GM23338 (cell line): ENCODE measurements around the gene RANGRF. TPM values are rescaled to one million over a fixed set of nuclear protein-coding genes. Genes with fewer than 3 reads are reported as not detected.
A peak's percentile ranks its signal among the peaks of the same experiment; 100 is the strongest.

Experiments
- ATAC-seq: fragments of 200-7000 bp; cut with Tn5 transposase; 3 replicates; pipeline ENCODE4 v1.9.1; 2020
- DNase-seq: peaks from one replicate; pipeline ENCODE4 v3.0.0-alpha.2; 2015; ENCODE audit warnings: low spot score
- H2AFZ ChIP-seq: fragments of 200-600 bp; sonication (generic); 2 replicates; pipeline ENCODE4 v1.8.0; 2016; ENCODE audit warnings: antibody characterized with exemption, mild to moderate bottlenecking, moderate library complexity
- H3F3A ChIP-seq: fragments of 200-600 bp; sonication (generic); replicated peaks from 2 replicates; pipeline ENCODE4 v1.8.0; 2017; ENCODE audit warnings: antibody characterized with exemption, mixed run types, low read depth
- H3K27ac ChIP-seq: fragments of 200-600 bp; sonication (generic); 2 replicates; pipeline ENCODE4 v1.6.1; 2016; ENCODE audit warnings: low read depth
- H3K27me3 ChIP-seq: fragments of 200-600 bp; sonication (generic); 2 replicates; pipeline ENCODE4 v1.8.0; 2016; ENCODE audit warnings: mild to moderate bottlenecking, mixed run types, moderate library complexity; ENCODE audit not compliant: insufficient read depth
- H3K36me3 ChIP-seq: fragments of 200-600 bp; sonication (generic); 2 replicates; pipeline ENCODE4 v1.8.0; 2016; ENCODE audit warnings: mild to moderate bottlenecking; ENCODE audit not compliant: insufficient read depth
- H3K4me1 ChIP-seq: fragments of 200-600 bp; sonication (generic); 2 replicates; pipeline ENCODE4 v1.8.0; 2016; ENCODE audit warnings: mild to moderate bottlenecking, moderate library complexity; ENCODE audit not compliant: insufficient read depth
- H3K4me2 ChIP-seq: fragments of 200-600 bp; sonication (generic); 2 replicates; pipeline ENCODE4 v1.7.1; 2017; ENCODE audit warnings: mixed run types
- H3K4me3 ChIP-seq: fragments of 200-600 bp; sonication (generic); 2 replicates; pipeline ENCODE4 v1.6.1; 2016; ENCODE audit warnings: mixed run types
- H3K79me2 ChIP-seq: fragments of 200-600 bp; sonication (generic); replicated peaks from 2 replicates; pipeline ENCODE4 v1.8.0; 2017; ENCODE audit warnings: mild to moderate bottlenecking; ENCODE audit not compliant: insufficient read depth
- H3K9me2 ChIP-seq: fragments of 200-600 bp; sonication (generic); 2 replicates; pipeline ENCODE4 v1.8.0; 2017; ENCODE audit not compliant: insufficient read depth
- H4K20me1 ChIP-seq: fragments of 200-600 bp; sonication (generic); replicated peaks from 2 replicates; pipeline ENCODE4 v1.8.0; 2017; ENCODE audit warnings: mild to moderate bottlenecking; ENCODE audit not compliant: insufficient read depth
- H3K27ac Mint-ChIP-seq: 2 replicates; pipeline ENCODE4 v1.8.0; 2020; ENCODE audit warnings: inconsistent platforms, mild to moderate bottlenecking, moderate library complexity, mixed read lengths
- H3K27me3 Mint-ChIP-seq: 3 replicates; pipeline ENCODE4 v1.8.0; 2022; ENCODE audit warnings: low read depth, mild to moderate bottlenecking, moderate library complexity, mixed read lengths, inconsistent platforms; ENCODE audit not compliant: insufficient read depth, poor library complexity
- H3K36me3 Mint-ChIP-seq: 3 replicates; pipeline ENCODE4 v1.8.0; 2021; ENCODE audit warnings: low read depth, mild to moderate bottlenecking, inconsistent platforms, moderate library complexity, mixed read lengths
- H3K4me1 Mint-ChIP-seq: 3 replicates; pipeline ENCODE4 v1.8.0; 2020; ENCODE audit warnings: mild to moderate bottlenecking, inconsistent platforms, mixed read lengths
- H3K4me3 Mint-ChIP-seq: 3 replicates; pipeline ENCODE4 v1.8.0; 2021; ENCODE audit warnings: moderate library complexity, mild to moderate bottlenecking, inconsistent platforms, mixed read lengths
- H3K9me3 Mint-ChIP-seq: 3 replicates; pipeline ENCODE4 v1.8.0; 2020; ENCODE audit warnings: moderate library complexity, mild to moderate bottlenecking, inconsistent platforms, mixed read lengths
- CREB1 ChIP-seq: fragments of 250-450 bp; sonication (Bioruptor Pico); IDR thresholded peaks from 2 replicates; pipeline ENCODE4 v1.5.0; 2020; ENCODE audit warnings: low read depth, mild to moderate bottlenecking, moderate library complexity
- EZH2 ChIP-seq: fragments of 200-600 bp; sonication (generic); IDR thresholded peaks from one replicate; pipeline ENCODE4 v1.8.0; 2017; ENCODE audit warnings: antibody characterized with exemption, mild to moderate bottlenecking, low read depth; ENCODE audit not compliant: unreplicated experiment
- EZH2phosphoT487 ChIP-seq: fragments of 200-600 bp; sonication (generic); IDR thresholded peaks from one replicate; pipeline ENCODE4 v1.8.1; 2018; ENCODE audit warnings: antibody characterized with exemption; ENCODE audit not compliant: unreplicated experiment
- JUNB ChIP-seq: IDR thresholded peaks from one replicate; pipeline ENCODE4 v1.6.1; 2016; ENCODE audit warnings: antibody characterized with exemption; ENCODE audit not compliant: unreplicated experiment
- NANOG ChIP-seq: IDR thresholded peaks from 2 replicates; pipeline ENCODE4 v1.6.1; 2016; ENCODE audit warnings: antibody characterized with exemption, borderline replicate concordance
- POLR2AphosphoS5 ChIP-seq: IDR thresholded peaks from 2 replicates; pipeline ENCODE4 v1.6.1; 2016; ENCODE audit warnings: antibody characterized with exemption, low read depth
- STAT1 ChIP-seq: IDR thresholded peaks from one replicate; pipeline ENCODE4 v1.6.1; 2016; ENCODE audit warnings: antibody characterized with exemption; ENCODE audit not compliant: unreplicated experiment
- ZNF114 ChIP-seq: fragments of 250-450 bp; sonication (Bioruptor Pico); IDR thresholded peaks from 2 replicates; pipeline ENCODE4 v1.5.0; 2020; ENCODE audit warnings: mild to moderate bottlenecking, moderate library complexity
- ZNF331 ChIP-seq: fragments of 250-450 bp; sonication (Bioruptor Pico); IDR thresholded peaks from 2 replicates; pipeline ENCODE4 v1.5.0; 2020; ENCODE audit warnings: low read depth, mild to moderate bottlenecking, moderate library complexity
- polyA plus RNA-seq: library from polyadenylated mRNA; unstranded; fragments of >200 nt; fragmentation: Nextera tagmentation; extraction: Ambion mirVana; gene quantifications from 2 replicates; pipeline ENCODE4 v1.2.1, GENCODE V29; 2016
- total RNA-seq: library from RNA; depleted of rRNA; stranded (reverse); fragments of >200 nt; shearing (Covaris generic); gene quantifications from 2 replicates; pipeline ENCODE4 v1.2.3, GENCODE V29; 2014
- TF ChIP-seq, protein P1 (sequence below): IDR thresholded peaks from 2 replicates; pipeline ENCODE4 v1.6.1; 2016; ENCODE audit warnings: antibody characterized with exemption
- TF ChIP-seq, protein P2 (sequence below): IDR thresholded peaks from one replicate; pipeline ENCODE4 v1.6.1; 2018; ENCODE audit warnings: antibody characterized with exemption; ENCODE audit not compliant: unreplicated experiment
- TF ChIP-seq, protein P3 (sequence below): fragments of 250-450 bp; sonication (Bioruptor Pico); IDR thresholded peaks from 2 replicates; pipeline ENCODE4 v1.5.0; 2020; ENCODE audit warnings: mild to moderate bottlenecking, moderate library complexity
- TF ChIP-seq, protein P4 (sequence below), 2 experiments: fragments of 200-600 bp in 1 of 2; sonication (generic) in 1 of 2; conservative IDR thresholded peaks; 2 replicates each; pipeline versions ENCODE4 v1.5.1 to v1.6.1; 2016 to 2017; ENCODE audit warnings: antibody characterized with exemption in 2 of 2, low read depth in 2 of 2, mild to moderate bottlenecking in 2 of 2, moderate library complexity in 1 of 2

RANGRF gene
- total and polyA plus RNA-seq, 2 experiments from 2014 or later = 11.2 to 52.4 TPM

- H3K4me1 Mint-ChIP-seq = peaks cover 22% of the 10 kb centered on the region
- DNase-seq = no peak
- Histone ChIP-seq H2AFZ (peak within 1 kb of the TSS; percentile 66), H3K27me3 (no peaks in the 10 kb centered on the region), H3K4me2 (no peak within 1 kb of the TSS), H3K79me2 (no peaks in the 10 kb centered on the region), H3K27ac (no peak within 1 kb of the TSS), H3K4me1 (peaks cover 19% of the 10 kb centered on the region; the same call in 1 of the 2 replicates), H4K20me1 (no peaks in the 10 kb centered on the region), H3F3A (no peaks in the 10 kb centered on the region), H3K4me3 (no peak within 1 kb of the TSS), H3K36me3 (no peaks in the 10 kb centered on the region), H3K9me2 (no peaks in the 10 kb centered on the region)
- no peaks in the 10 kb centered on the region; the same call in 2 of the 3 replicates for H3K9me3 Mint-ChIP-seq
- peaks cover 2% of the 10 kb centered on the region for H3K27me3 Mint-ChIP-seq
- no peak for TF ChIP-seq JUNB
- TF ChIP-seq, protein P1, sequence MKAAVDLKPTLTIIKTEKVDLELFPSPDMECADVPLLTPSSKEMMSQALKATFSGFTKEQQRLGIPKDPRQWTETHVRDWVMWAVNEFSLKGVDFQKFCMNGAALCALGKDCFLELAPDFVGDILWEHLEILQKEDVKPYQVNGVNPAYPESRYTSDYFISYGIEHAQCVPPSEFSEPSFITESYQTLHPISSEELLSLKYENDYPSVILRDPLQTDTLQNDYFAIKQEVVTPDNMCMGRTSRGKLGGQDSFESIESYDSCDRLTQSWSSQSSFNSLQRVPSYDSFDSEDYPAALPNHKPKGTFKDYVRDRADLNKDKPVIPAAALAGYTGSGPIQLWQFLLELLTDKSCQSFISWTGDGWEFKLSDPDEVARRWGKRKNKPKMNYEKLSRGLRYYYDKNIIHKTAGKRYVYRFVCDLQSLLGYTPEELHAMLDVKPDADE = no peak
- no peak for TF ChIP-seq ZNF331
- TF ChIP-seq POLR2AphosphoS5 = no peak
- no peak for TF ChIP-seq STAT1
- TF ChIP-seq, protein P2, sequence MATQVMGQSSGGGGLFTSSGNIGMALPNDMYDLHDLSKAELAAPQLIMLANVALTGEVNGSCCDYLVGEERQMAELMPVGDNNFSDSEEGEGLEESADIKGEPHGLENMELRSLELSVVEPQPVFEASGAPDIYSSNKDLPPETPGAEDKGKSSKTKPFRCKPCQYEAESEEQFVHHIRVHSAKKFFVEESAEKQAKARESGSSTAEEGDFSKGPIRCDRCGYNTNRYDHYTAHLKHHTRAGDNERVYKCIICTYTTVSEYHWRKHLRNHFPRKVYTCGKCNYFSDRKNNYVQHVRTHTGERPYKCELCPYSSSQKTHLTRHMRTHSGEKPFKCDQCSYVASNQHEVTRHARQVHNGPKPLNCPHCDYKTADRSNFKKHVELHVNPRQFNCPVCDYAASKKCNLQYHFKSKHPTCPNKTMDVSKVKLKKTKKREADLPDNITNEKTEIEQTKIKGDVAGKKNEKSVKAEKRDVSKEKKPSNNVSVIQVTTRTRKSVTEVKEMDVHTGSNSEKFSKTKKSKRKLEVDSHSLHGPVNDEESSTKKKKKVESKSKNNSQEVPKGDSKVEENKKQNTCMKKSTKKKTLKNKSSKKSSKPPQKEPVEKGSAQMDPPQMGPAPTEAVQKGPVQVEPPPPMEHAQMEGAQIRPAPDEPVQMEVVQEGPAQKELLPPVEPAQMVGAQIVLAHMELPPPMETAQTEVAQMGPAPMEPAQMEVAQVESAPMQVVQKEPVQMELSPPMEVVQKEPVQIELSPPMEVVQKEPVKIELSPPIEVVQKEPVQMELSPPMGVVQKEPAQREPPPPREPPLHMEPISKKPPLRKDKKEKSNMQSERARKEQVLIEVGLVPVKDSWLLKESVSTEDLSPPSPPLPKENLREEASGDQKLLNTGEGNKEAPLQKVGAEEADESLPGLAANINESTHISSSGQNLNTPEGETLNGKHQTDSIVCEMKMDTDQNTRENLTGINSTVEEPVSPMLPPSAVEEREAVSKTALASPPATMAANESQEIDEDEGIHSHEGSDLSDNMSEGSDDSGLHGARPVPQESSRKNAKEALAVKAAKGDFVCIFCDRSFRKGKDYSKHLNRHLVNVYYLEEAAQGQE = no peak
- TF ChIP-seq CREB1 (CRISPR knock-in tag) = no peak
- no peak for TF ChIP-seq ZNF114 (CRISPR knock-in tag)
- no peak for TF ChIP-seq NANOG
- TF ChIP-seq, protein P3, sequence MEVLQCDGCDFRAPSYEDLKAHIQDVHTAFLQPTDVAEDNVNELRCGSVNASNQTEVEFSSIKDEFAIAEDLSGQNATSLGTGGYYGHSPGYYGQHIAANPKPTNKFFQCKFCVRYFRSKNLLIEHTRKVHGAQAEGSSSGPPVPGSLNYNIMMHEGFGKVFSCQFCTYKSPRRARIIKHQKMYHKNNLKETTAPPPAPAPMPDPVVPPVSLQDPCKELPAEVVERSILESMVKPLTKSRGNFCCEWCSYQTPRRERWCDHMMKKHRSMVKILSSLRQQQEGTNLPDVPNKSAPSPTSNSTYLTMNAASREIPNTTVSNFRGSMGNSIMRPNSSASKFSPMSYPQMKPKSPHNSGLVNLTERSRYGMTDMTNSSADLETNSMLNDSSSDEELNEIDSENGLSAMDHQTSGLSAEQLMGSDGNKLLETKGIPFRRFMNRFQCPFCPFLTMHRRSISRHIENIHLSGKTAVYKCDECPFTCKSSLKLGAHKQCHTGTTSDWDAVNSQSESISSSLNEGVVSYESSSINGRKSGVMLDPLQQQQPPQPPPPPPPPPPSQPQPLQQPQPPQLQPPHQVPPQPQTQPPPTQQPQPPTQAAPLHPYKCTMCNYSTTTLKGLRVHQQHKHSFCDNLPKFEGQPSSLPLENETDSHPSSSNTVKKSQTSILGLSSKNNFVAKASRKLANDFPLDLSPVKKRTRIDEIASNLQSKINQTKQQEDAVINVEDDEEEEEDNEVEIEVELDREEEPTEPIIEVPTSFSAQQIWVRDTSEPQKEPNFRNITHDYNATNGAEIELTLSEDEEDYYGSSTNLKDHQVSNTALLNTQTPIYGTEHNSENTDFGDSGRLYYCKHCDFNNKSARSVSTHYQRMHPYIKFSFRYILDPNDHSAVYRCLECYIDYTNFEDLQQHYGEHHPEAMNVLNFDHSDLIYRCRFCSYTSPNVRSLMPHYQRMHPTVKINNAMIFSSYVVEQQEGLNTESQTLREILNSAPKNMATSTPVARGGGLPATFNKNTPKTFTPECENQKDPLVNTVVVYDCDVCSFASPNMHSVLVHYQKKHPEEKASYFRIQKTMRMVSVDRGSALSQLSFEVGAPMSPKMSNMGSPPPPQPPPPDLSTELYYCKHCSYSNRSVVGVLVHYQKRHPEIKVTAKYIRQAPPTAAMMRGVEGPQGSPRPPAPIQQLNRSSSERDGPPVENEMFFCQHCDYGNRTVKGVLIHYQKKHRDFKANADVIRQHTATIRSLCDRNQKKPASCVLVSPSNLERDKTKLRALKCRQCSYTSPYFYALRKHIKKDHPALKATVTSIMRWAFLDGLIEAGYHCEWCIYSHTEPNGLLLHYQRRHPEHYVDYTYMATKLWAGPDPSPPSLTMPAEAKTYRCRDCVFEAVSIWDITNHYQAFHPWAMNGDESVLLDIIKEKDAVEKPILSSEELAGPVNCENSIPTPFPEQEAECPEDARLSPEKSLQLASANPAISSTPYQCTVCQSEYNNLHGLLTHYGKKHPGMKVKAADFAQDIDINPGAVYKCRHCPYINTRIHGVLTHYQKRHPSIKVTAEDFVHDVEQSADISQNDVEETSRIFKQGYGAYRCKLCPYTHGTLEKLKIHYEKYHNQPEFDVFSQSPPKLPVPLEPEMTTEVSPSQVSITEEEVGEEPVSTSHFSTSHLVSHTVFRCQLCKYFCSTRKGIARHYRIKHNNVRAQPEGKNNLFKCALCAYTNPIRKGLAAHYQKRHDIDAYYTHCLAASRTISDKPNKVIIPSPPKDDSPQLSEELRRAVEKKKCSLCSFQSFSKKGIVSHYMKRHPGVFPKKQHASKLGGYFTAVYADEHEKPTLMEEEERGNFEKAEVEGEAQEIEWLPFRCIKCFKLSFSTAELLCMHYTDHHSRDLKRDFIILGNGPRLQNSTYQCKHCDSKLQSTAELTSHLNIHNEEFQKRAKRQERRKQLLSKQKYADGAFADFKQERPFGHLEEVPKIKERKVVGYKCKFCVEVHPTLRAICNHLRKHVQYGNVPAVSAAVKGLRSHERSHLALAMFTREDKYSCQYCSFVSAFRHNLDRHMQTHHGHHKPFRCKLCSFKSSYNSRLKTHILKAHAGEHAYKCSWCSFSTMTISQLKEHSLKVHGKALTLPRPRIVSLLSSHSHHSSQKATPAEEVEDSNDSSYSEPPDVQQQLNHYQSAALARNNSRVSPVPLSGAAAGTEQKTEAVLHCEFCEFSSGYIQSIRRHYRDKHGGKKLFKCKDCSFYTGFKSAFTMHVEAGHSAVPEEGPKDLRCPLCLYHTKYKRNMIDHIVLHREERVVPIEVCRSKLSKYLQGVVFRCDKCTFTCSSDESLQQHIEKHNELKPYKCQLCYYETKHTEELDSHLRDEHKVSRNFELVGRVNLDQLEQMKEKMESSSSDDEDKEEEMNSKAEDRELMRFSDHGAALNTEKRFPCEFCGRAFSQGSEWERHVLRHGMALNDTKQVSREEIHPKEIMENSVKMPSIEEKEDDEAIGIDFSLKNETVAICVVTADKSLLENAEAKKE = no peak
- no peak for TF ChIP-seq EZH2
- TF ChIP-seq EZH2phosphoT487 = no peak
- TF ChIP-seq, protein P4, sequence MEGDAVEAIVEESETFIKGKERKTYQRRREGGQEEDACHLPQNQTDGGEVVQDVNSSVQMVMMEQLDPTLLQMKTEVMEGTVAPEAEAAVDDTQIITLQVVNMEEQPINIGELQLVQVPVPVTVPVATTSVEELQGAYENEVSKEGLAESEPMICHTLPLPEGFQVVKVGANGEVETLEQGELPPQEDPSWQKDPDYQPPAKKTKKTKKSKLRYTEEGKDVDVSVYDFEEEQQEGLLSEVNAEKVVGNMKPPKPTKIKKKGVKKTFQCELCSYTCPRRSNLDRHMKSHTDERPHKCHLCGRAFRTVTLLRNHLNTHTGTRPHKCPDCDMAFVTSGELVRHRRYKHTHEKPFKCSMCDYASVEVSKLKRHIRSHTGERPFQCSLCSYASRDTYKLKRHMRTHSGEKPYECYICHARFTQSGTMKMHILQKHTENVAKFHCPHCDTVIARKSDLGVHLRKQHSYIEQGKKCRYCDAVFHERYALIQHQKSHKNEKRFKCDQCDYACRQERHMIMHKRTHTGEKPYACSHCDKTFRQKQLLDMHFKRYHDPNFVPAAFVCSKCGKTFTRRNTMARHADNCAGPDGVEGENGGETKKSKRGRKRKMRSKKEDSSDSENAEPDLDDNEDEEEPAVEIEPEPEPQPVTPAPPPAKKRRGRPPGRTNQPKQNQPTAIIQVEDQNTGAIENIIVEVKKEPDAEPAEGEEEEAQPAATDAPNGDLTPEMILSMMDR (conservative IDR thresholded peaks at IDR 0.05; ENCODE audit: low read depth in 2 of 2) = no peak
- H3K36me3 Mint-ChIP-seq = no peaks in the 10 kb centered on the region
- no peak for ATAC-seq
- H3K27ac Mint-ChIP-seq = no peak within 1 kb of the TSS
- H3K4me3 Mint-ChIP-seq = no peak within 1 kb of the TSS; the same call in 2 of the 3 replicates
These were observed 51.1 kb downstream of the RANGRF start, which contains the start of gene ODF4 for GRCh38 chr17:8339540-8339939. ODF4 (plus strand) TSS chr17:8339840; CDS start chr17:8340052, 212 bp downstream.
